Lower lobe of right lung (tissue), 2 donors: ENCODE results near the gene NDST1. TPM values are rescaled to one million over a fixed set of nuclear protein-coding genes. Genes with fewer than 3 reads are reported as not detected.
A peak's percentile ranks its signal among the peaks of the same experiment; 100 is the strongest.

Experiments used
- ATAC-seq, 2 donors: fragments of 200-7000 bp; cut with Tn5 transposase; one replicate each; pipeline ENCODE4 v1.9.1; 2020 to 2022; ENCODE audit warnings: mild to moderate bottlenecking in 2 of 2, moderate library complexity in 2 of 2
- DNase-seq: peaks from one replicate; pipeline ENCODE4 v3.0.0-alpha.2; 2020
- H3K27ac ChIP-seq: fragments of 200-600 bp; one replicate; pipeline ENCODE4 v1.8.0; 2022
- H3K27me3 ChIP-seq: fragments of 200-600 bp; one replicate; pipeline ENCODE4 v1.8.0; 2022; ENCODE audit warnings: low read depth
- H3K36me3 ChIP-seq: fragments of 200-600 bp; one replicate; pipeline ENCODE4 v1.8.0; 2022; ENCODE audit warnings: mild to moderate bottlenecking
- H3K4me1 ChIP-seq: fragments of 200-600 bp; one replicate; pipeline ENCODE4 v1.8.0; 2022
- H3K4me3 ChIP-seq: fragments of 200-600 bp; one replicate; pipeline ENCODE4 v1.8.0; 2022; ENCODE audit warnings: mild to moderate bottlenecking
- H3K9me3 ChIP-seq: fragments of 200-600 bp; one replicate; pipeline ENCODE4 v1.8.0; 2022
- CTCF ChIP-seq: fragments of 200-600 bp; IDR thresholded peaks from one replicate; pipeline ENCODE4 v1.8.0; 2022; ENCODE audit warnings: antibody characterized with exemption, mild to moderate bottlenecking
- intact Hi-C: fragments of 100-400 bp; cut with DNase I; formaldehyde crosslinking; loops from one replicate; pipeline ENCODE4 v1.11.0; 2022
- total RNA-seq: library from RNA; stranded (reverse); fragmentation: NEBNext Ultra II Directional; extraction: Animal tissue kit (Norgen Biotek cat#: 25700); gene quantifications from one replicate; pipeline ENCODE4 v1.2.1, GENCODE V29; 2021
- donor health status: DM: no; HTN: yes; CAD: no; lungs with severe emphysema.

NDST1 gene
- total RNA-seq, 1 donor from 2014 or later, result 117 TPM

GRCh38 chr5:150522504-150523414 is 14.8 kb downstream of the NDST1 start:
- H3K27ac ChIP-seq, result peak overlapping the region; percentile 67
- intact Hi-C loops, result no loop called here

GRCh38 chr5:150523472-150524350 is 15.8 kb downstream of the NDST1 start:
- DNase-seq (no peak), ATAC-seq (peak; percentile 52 to 63)
- Histone ChIP-seq H3K27ac (peak overlapping the region; percentile 67), H3K9me3 (no peaks in the 10 kb centered on the region), H3K27me3 (no peaks in the 10 kb centered on the region), H3K36me3 (peaks cover 52% of the 10 kb centered on the region), H3K4me3 (no peak overlapping the region), H3K4me1 (peaks cover 53% of the 10 kb centered on the region)
- peak; percentile 65 for TF ChIP-seq CTCF
- intact Hi-C loops, result no loop called here

More at GRCh38 chr5:150522504-150523414, 14.8 kb downstream of the NDST1 start:
- ATAC-seq (peak; percentile 77 to 84), DNase-seq (peak; percentile 73)
- Histone ChIP-seq H3K36me3 (peaks cover 46% of the 10 kb centered on the region), H3K4me3 (no peak overlapping the region), H3K4me1 (peaks cover 61% of the 10 kb centered on the region), H3K27me3 (no peaks in the 10 kb centered on the region), H3K9me3 (no peaks in the 10 kb centered on the region)
- no peak for TF ChIP-seq CTCF

GRCh38 chr5:150525163-150525562 is 17.2 kb downstream of the NDST1 start:
- H3K27me3 ChIP-seq, result no peaks in the 10 kb centered on the region
- TF ChIP-seq CTCF, result no peak

GRCh38 chr5:150525781-150526180 is 17.9 kb downstream of the NDST1 start:
- no peaks in the 10 kb centered on the region for H3K9me3 ChIP-seq
- ATAC-seq (no peak), DNase-seq (no peak)
- H3K4me1 ChIP-seq, result peaks cover 59% of the 10 kb centered on the region
- no peak for TF ChIP-seq CTCF
- peaks cover 54% of the 10 kb centered on the region for H3K36me3 ChIP-seq
- H3K4me3 ChIP-seq, result no peak overlapping the region
- H3K27me3 ChIP-seq, result no peaks in the 10 kb centered on the region
- intact Hi-C loops, result no loop called here
- no peak overlapping the region for H3K27ac ChIP-seq

More at GRCh38 chr5:150525163-150525562, 17.2 kb downstream of the NDST1 start:
- intact Hi-C loops, result no loop called here
- ATAC-seq, result no peak
- Histone ChIP-seq H3K27ac (peak overlapping the region; percentile 33), H3K36me3 (peaks cover 54% of the 10 kb centered on the region), H3K4me1 (peaks cover 60% of the 10 kb centered on the region), H3K9me3 (no peaks in the 10 kb centered on the region), H3K4me3 (no peak overlapping the region)
- DNase-seq, result no peak

GRCh38 chr5:150527038-150527437 is 19.1 kb downstream of the NDST1 start:
- Histone ChIP-seq H3K27me3 (no peaks in the 10 kb centered on the region), H3K36me3 (peaks cover 55% of the 10 kb centered on the region), H3K4me3 (no peak overlapping the region), H3K9me3 (no peaks in the 10 kb centered on the region), H3K4me1 (peaks cover 49% of the 10 kb centered on the region), H3K27ac (peak overlapping the region; percentile 28)
- DNase-seq (no peak), ATAC-seq (no peak)
- intact Hi-C loops, result no loop called here
- TF ChIP-seq CTCF, result no peak
